HG03159 (cell line): ENCODE measurements around the gene LRRC28.
"Not testable (repeated sequence)": the region's sequence is repeated elsewhere in the genome, so short reads cannot be mapped to it uniquely, and the experiment has no call there.

ENCODE experiments used
- ATAC-seq: cut with Tn5 transposase; IDR thresholded peaks from one replicate; pipeline ENCODE4 v1.9.1; 2021; ENCODE audit warnings: mild to moderate bottlenecking, moderate library complexity; ENCODE audit not compliant: unreplicated experiment

LRRC28 gene

GRCh38 chr15:99390667-99391066 is 139.4 kb downstream of the LRRC28 start:
- no peak for ATAC-seq

GRCh38 chr15:99393641-99394040 is 142.4 kb downstream of the LRRC28 start:
- no peak for ATAC-seq

GRCh38 chr15:99396375-99396774 is 145.1 kb downstream of the LRRC28 start:
- no peak for ATAC-seq

- no peak for ATAC-seq
Measured at GRCh38 chr15:99399061-99399460, 147.8 kb downstream of the LRRC28 start.

DNA sequence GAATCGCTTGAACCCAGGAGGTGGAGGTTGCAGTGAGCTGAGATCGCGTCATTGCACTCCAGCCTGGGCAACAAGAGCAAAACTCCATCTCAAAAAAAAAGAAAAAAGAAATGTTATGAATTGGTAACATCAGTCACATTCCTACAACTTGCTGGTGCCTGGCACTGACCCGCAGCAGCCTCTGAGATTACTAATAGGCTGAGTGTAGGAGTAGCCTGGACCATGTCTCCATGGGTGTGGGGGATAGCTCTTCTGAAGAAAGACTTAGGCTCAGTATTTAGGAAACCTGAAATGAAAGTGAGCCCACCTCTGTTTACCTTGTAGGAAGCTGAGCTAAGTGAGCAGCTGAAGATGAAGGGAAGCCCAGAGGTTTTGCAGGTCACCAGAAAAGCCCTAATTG is 148.3 kb downstream of the LRRC28 start:
- no peak for ATAC-seq

DNA sequence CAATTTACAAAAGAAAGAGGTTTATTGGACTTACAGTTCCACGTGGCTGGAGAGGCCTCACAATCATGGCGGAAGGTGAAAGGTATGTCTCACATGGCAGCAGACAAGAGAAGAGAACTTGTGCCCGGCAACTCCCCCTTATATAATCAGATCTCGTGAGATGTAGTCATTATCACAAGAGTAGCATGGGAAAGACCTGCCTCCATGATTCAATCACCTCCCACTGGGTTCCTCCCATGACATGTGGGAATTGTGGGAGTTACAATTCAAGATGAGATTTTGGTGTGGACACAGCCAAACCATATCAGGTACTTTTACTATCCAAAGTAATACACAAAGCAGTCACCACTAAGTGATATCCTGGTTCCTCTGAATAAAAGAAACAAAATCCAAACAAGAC is 149.9 kb downstream of the LRRC28 start:
- not testable (repeated sequence) for ATAC-seq

GRCh38 chr15:99402014-99402729 is 150.9 kb downstream of the LRRC28 start:
- ATAC-seq: no peak

DNA sequence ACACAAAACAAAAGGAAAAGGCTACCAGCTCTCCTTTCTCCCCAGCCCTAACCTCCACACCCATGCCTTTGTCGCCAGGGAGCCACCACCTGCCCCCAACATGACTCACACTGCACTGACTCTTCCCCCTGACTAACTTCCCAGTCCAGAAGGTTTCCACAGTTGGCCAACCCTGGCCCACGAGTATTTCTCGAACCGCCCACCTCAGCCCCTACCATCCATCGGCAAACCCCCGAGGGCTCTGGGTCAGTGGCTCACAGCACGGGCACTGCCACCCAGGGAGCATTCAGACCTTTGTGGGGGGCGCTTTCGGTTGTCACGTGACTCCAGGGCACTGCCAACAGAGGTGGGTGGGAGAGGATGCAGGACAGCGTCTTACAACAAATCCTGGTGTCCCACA is 152.3 kb downstream of the LRRC28 start:
- ATAC-seq: no peak

DNA sequence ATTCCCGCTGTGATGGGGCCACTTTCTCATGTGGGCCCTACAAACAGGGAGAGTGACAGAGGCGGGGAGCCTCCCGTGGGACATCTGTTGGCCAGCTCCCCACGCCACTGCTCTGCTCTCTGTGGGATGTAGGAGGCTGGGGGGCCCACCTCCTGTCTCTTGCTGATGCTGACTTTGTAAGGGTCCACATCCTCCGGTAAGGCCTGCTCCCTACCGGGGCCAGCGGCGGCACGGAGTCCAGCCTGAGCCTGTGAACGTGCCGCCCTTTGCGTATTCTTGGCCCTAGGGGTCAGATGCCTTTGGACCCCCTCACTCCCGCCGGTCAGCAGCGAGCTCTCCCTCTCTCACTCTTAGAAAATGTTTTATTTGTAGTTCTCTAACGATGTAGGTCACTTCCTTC is 153.2 kb downstream of the LRRC28 start:
- ATAC-seq: no peak

- no peak for ATAC-seq
Measured at GRCh38 chr15:99406120-99406519, 154.8 kb downstream of the LRRC28 start.

GRCh38 chr15:99406716-99407487 is 155.6 kb downstream of the LRRC28 start:
- ATAC-seq: no peak

GRCh38 chr15:99407716-99408115 is 156.4 kb downstream of the LRRC28 start:
- ATAC-seq: no peak

- no peak for ATAC-seq
Measured at GRCh38 chr15:99408236-99409096, 157.2 kb downstream of the LRRC28 start.

- ATAC-seq: no peak
Measured at GRCh38 chr15:99409097-99409473, 157.8 kb downstream of the LRRC28 start.

GRCh38 chr15:99409560-99409959 is 158.3 kb downstream of the LRRC28 start:
- no peak for ATAC-seq

- no peak for ATAC-seq
Measured at GRCh38 chr15:99410477-99410876, 159.2 kb downstream of the LRRC28 start.

- ATAC-seq: no peak
Measured at GRCh38 chr15:99411234-99411633, 160.0 kb downstream of the LRRC28 start.

GRCh38 chr15:99412082-99412481 is 160.8 kb downstream of the LRRC28 start:
- ATAC-seq: no peak

GRCh38 chr15:99412626-99413025 is 161.3 kb downstream of the LRRC28 start:
- ATAC-seq: no peak

DNA sequence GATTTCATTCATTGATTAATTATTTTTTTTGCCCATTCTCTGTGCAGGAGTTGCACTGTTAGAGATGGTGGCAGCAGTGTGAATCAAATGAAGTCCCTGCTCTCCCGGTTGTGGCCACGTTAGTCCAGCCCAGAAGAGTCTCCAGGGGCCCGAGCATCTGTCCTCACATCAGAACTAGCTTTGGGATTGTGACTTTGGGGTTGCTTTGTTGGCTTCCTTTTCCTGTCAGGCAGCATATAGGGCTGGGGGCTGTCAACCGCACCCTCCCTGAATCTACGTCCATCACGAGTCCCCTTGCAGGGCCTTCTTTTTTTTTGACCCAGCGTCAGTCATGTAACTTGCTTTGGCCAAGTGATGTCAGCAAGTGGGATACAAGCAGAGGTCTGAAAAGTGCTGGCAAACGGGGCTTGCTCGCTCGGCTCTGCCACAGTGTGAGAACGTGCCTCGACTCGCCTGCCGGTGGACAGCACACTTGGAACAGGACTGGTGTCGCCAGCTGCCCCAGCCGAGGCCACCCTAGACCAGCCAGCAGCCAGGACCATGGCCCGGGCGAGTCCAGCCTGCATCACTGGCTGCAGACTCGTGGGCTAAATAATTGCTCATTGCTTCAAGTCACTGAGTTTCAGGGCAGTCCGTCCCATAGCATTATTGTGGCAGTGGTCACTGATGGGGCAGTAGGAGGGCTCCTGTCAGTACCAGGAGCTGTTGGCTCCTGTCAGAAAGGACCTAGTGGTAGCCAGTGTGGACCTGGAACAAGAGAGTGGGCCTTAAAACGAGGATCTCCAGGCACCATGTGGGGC is 162.9 kb downstream of the LRRC28 start:
- no peak for ATAC-seq
